ENCODE data around the gene HTATSF1. TPM values are rescaled to one million over a fixed set of nuclear protein-coding genes. Genes with fewer than 3 reads are reported as not detected.

Gene HTATSF1
- polyA plus RNA-seq, 1 of the 3 experiments (the other 2 are of a cell fraction): 2.7 TPM

DNA sequence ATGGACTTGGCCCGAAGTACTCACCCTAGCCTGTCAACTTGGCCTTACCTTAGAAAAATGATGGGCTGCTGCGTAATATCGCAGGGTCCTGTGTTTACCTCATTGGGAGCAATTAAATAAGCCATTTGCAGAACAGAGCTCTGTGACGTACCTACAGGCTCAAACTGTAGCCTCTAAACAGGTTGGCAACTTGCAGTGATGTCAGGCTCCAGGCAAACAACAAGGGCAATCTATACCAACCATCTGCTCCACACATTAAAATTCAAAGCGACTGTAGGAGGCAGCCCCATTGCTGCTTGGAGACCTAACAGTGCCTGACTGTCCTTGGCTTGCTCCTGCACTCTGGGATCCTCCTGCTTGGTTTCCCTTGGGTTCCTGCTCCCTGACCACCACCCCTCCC lies 51.8 kb downstream of the HTATSF1 start:
- no peaks in the 10 kb centered on the region for H3K9me3 ChIP-seq
- WGBS (ENCODE audit: low lambda C conversion rate): 8% methylated on average over 2 of the region's 5 CpGs
- H3K4me2 ChIP-seq: no peak overlapping the region
- no peak overlapping the region for H3K4me3 ChIP-seq (ENCODE audit: low read depth in 2 of 2, low read length in 1 of 2)
- H4K20me1 ChIP-seq (ENCODE audit: insufficient read depth): no peaks in the 10 kb centered on the region
- H3K4me1 ChIP-seq (ENCODE audit: control insufficient read depth in 1 of 2, insufficient read depth in 2 of 2, low read depth in 1 of 2, low read length in 1 of 2): no peaks in the 10 kb centered on the region
- no peak for TF ChIP-seq MEF2A (IDR thresholded peaks at IDR 0.05; ENCODE audit: borderline replicate concordance, low read depth)
- no peak for TF ChIP-seq EP300 (IDR thresholded peaks at IDR 0.05; ENCODE audit: borderline replicate concordance in 1 of 2, low read depth in 1 of 2, low read length in 1 of 2)
- no peak for TF ChIP-seq FOXM1 (IDR thresholded peaks at IDR 0.05; ENCODE audit: low read depth)
- no peak for TF ChIP-seq RCOR1 (IDR thresholded peaks at IDR 0.05; ENCODE audit: low read length)
- no peak for TF ChIP-seq EZH2phosphoT487 (IDR thresholded peaks at IDR 0.05; ENCODE audit: borderline replicate concordance, low read depth)
- no peak for TF ChIP-seq RXRA (IDR thresholded peaks at IDR 0.05; ENCODE audit: borderline replicate concordance, low read depth)
- no peak for TF ChIP-seq TEAD4 (IDR thresholded peaks at IDR 0.05; ENCODE audit: borderline replicate concordance, insufficient read depth)
- no peak for TF ChIP-seq CHD2 (IDR thresholded peaks at IDR 0.05; ENCODE audit: low read length, partially characterized antibody)
- no peak for TF ChIP-seq NRF1 (IDR thresholded peaks at IDR 0.05; ENCODE audit: low read depth, low read length)
- TF ChIP-seq FOXJ3 (CRISPR knock-in tag; IDR thresholded peaks at IDR 0.05): no peak
- TF ChIP-seq ELF1 (IDR thresholded peaks at IDR 0.05): no peak
- TF ChIP-seq IRF3 (IDR thresholded peaks at IDR 0.05; ENCODE audit: low read depth, low read length): no peak
- no peak for TF ChIP-seq USF1 (IDR thresholded peaks at IDR 0.05; ENCODE audit: borderline replicate concordance, low read depth)
- no peak for TF ChIP-seq MXI1 (IDR thresholded peaks at IDR 0.05; ENCODE audit: low read depth, low read length)
- no peak for TF ChIP-seq FOSL2 (IDR thresholded peaks at IDR 0.05; ENCODE audit: borderline replicate concordance, low read depth)
- H3F3A ChIP-seq (replicated peaks; ENCODE audit: insufficient read depth): no peaks in the 10 kb centered on the region
- no peak overlapping the region for H3K9ac ChIP-seq
- no peaks in the 10 kb centered on the region; the same call in 1 of the 2 replicates for H3K27me3 ChIP-seq (ENCODE audit: insufficient read depth)
- no peak overlapping the region for H2AFZ ChIP-seq (ENCODE audit: low read depth)
- H3K79me2 ChIP-seq (ENCODE audit: insufficient read depth): no peaks in the 10 kb centered on the region
- H3K9me2 ChIP-seq: no peaks in the 10 kb centered on the region
- DNase-seq: no peak
- POLR2A ChIA-PET: no interaction called here
- no peak overlapping the region for H3K27ac ChIP-seq (ENCODE audit: low read depth in 2 of 2, low read length in 1 of 2)
- CTCF ChIA-PET: interaction anchor here (0.7 kb wide), 1 partner anchor 10 kb away, joined by 3 read pairs; no protein-coding TSS in a partner anchor
- H3K36me3 ChIP-seq (replicated peaks in 1 of 2; ENCODE audit: control insufficient read depth in 1 of 2, insufficient read depth in 2 of 2, low read length in 1 of 2): no peaks in the 10 kb centered on the region

- H3K79me2 ChIP-seq (ENCODE audit: insufficient read depth): no peaks in the 10 kb centered on the region
- no peaks in the 10 kb centered on the region; the same call in 1 of the 2 replicates for H3K27me3 ChIP-seq (ENCODE audit: insufficient read depth)
- ChIA-PET POLR2A (no interaction called here), CTCF (no interaction called here)
- no peaks in the 10 kb centered on the region for H4K20me1 ChIP-seq (ENCODE audit: insufficient read depth)
- H3F3A ChIP-seq (replicated peaks; ENCODE audit: insufficient read depth): no peaks in the 10 kb centered on the region
- no peak overlapping the region for H2AFZ ChIP-seq (ENCODE audit: low read depth)
- H3K4me1 ChIP-seq (ENCODE audit: control insufficient read depth in 1 of 2, insufficient read depth in 2 of 2, low read depth in 1 of 2, low read length in 1 of 2): no peaks in the 10 kb centered on the region
- H3K9me2 ChIP-seq: no peaks in the 10 kb centered on the region
- H3K4me2 ChIP-seq: no peak overlapping the region
- no peak for DNase-seq
- H3K27ac ChIP-seq (ENCODE audit: low read depth in 2 of 2, low read length in 1 of 2): no peak overlapping the region
- H3K9me3 ChIP-seq: no peaks in the 10 kb centered on the region
- no peak overlapping the region for H3K9ac ChIP-seq
- H3K36me3 ChIP-seq (replicated peaks in 1 of 2; ENCODE audit: control insufficient read depth in 1 of 2, insufficient read depth in 2 of 2, low read length in 1 of 2): no peaks in the 10 kb centered on the region
- 4% methylated on average over 1 of the region's 1 CpG for WGBS (ENCODE audit: low lambda C conversion rate)
- H3K4me3 ChIP-seq (ENCODE audit: low read depth in 2 of 2, low read length in 1 of 2): no peak overlapping the region
- TF ChIP-seq, protein P1, sequence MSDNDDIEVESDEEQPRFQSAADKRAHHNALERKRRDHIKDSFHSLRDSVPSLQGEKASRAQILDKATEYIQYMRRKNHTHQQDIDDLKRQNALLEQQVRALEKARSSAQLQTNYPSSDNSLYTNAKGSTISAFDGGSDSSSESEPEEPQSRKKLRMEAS (IDR thresholded peaks at IDR 0.05; ENCODE audit: low read depth): no peak
- TF ChIP-seq RCOR1 (IDR thresholded peaks at IDR 0.05; ENCODE audit: low read length) (no peak), EP300 (IDR thresholded peaks at IDR 0.05; ENCODE audit: borderline replicate concordance in 1 of 2, low read depth in 1 of 2, low read length in 1 of 2) (no peak), TAF1 (IDR thresholded peaks at IDR 0.05; ENCODE audit: borderline replicate concordance, low read depth, low read length) (no peak), SMC3 (IDR thresholded peaks at IDR 0.05; ENCODE audit: low read depth, low read length) (no peak), RFX5 (IDR thresholded peaks at IDR 0.05; ENCODE audit: low read length) (no peak), IRF3 (IDR thresholded peaks at IDR 0.05; ENCODE audit: low read depth, low read length) (no peak), TEAD4 (IDR thresholded peaks at IDR 0.05; ENCODE audit: borderline replicate concordance, insufficient read depth) (no peak), TCF12 (IDR thresholded peaks at IDR 0.05) (no peak), FOXJ3 (CRISPR knock-in tag; IDR thresholded peaks at IDR 0.05) (no peak)
- TF ChIP-seq, protein P2, sequence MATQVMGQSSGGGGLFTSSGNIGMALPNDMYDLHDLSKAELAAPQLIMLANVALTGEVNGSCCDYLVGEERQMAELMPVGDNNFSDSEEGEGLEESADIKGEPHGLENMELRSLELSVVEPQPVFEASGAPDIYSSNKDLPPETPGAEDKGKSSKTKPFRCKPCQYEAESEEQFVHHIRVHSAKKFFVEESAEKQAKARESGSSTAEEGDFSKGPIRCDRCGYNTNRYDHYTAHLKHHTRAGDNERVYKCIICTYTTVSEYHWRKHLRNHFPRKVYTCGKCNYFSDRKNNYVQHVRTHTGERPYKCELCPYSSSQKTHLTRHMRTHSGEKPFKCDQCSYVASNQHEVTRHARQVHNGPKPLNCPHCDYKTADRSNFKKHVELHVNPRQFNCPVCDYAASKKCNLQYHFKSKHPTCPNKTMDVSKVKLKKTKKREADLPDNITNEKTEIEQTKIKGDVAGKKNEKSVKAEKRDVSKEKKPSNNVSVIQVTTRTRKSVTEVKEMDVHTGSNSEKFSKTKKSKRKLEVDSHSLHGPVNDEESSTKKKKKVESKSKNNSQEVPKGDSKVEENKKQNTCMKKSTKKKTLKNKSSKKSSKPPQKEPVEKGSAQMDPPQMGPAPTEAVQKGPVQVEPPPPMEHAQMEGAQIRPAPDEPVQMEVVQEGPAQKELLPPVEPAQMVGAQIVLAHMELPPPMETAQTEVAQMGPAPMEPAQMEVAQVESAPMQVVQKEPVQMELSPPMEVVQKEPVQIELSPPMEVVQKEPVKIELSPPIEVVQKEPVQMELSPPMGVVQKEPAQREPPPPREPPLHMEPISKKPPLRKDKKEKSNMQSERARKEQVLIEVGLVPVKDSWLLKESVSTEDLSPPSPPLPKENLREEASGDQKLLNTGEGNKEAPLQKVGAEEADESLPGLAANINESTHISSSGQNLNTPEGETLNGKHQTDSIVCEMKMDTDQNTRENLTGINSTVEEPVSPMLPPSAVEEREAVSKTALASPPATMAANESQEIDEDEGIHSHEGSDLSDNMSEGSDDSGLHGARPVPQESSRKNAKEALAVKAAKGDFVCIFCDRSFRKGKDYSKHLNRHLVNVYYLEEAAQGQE (IDR thresholded peaks at IDR 0.05; ENCODE audit: low read depth, low read length): no peak
Measured at GRCh38 chrX:136551410-136551809, 54.0 kb downstream of the HTATSF1 start.

Measured in SK-N-SH (cell line).